Uterus (tissue), 2 donors: ENCODE measurements around the gene KRT6B.

ENCODE experiments used
- POLR2A ChIP-seq, 2 donors: fragments of 450-650 bp; IDR thresholded peaks; one replicate each; pipeline ENCODE4 v1.6.1; 2016; ENCODE audit warnings: antibody characterized with exemption in 2 of 2, mild to moderate bottlenecking in 1 of 2, moderate library complexity in 1 of 2
- TF ChIP-seq, protein P1 (sequence below), 4 experiments: fragments of 200-600 bp in 2 of 4; fragments of 450-650 bp in 2 of 4; sonication (generic) in 2 of 4; IDR thresholded peaks; one replicate each; pipeline ENCODE4 v1.5.1; 2016 to 2019; ENCODE audit warnings: antibody characterized with exemption in 4 of 4, mild to moderate bottlenecking in 2 of 4, moderate library complexity in 1 of 4

DNA sequence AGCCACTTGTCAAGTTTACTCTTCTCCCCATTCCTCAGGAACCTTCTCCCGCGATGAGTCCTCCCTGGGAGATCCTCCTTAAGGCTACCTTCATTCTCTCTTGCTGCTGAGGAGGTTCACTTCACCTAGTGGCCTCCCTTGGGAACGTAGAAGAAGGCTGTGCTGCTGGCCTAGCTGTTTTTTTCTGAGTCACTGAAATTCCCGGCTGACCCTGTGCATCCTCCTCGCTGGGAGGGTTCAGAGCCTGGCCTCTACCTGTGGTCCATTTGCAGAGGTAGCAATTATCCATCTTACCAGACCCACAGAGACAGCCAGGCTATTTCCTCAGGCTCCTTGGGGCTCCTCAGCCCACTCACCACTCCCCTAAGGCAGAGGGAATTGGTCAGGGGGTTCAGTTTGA is 50.4 kb downstream of the KRT6B start:
- TF ChIP-seq POLR2A (IDR thresholded peaks at IDR 0.05): no peak
- TF ChIP-seq, protein P1, sequence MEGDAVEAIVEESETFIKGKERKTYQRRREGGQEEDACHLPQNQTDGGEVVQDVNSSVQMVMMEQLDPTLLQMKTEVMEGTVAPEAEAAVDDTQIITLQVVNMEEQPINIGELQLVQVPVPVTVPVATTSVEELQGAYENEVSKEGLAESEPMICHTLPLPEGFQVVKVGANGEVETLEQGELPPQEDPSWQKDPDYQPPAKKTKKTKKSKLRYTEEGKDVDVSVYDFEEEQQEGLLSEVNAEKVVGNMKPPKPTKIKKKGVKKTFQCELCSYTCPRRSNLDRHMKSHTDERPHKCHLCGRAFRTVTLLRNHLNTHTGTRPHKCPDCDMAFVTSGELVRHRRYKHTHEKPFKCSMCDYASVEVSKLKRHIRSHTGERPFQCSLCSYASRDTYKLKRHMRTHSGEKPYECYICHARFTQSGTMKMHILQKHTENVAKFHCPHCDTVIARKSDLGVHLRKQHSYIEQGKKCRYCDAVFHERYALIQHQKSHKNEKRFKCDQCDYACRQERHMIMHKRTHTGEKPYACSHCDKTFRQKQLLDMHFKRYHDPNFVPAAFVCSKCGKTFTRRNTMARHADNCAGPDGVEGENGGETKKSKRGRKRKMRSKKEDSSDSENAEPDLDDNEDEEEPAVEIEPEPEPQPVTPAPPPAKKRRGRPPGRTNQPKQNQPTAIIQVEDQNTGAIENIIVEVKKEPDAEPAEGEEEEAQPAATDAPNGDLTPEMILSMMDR (IDR thresholded peaks at IDR 0.05): no peak
